Vagina (tissue), 2 donors: ENCODE data around the gene MACO1. TPM values are rescaled to one million over a fixed set of nuclear protein-coding genes. Genes with fewer than 3 reads are reported as not detected.

Experiments
- DNase-seq, 2 donors: peaks; one replicate each; pipeline ENCODE4 v3.0.0-alpha.2; 2017; ENCODE audit errors: extremely low spot score in 2 of 2
- H3K27ac ChIP-seq: fragments of 200-600 bp; sonication (generic); one replicate; pipeline ENCODE4 v1.5.1; 2019
- H3K27me3 ChIP-seq: fragments of 200-600 bp; sonication (generic); one replicate; pipeline ENCODE4 v1.5.1; 2019
- H3K36me3 ChIP-seq, 2 donors: fragments of 200-600 bp; sonication (generic); one replicate each; pipeline ENCODE4 v1.5.1; 2017 to 2019
- H3K4me1 ChIP-seq: fragments of 200-600 bp; sonication (generic); one replicate; pipeline ENCODE4 v1.5.1; 2019
- H3K4me3 ChIP-seq, 2 donors: fragments of 200-600 bp; sonication (generic); 1 replicate in 1 of 2; 2 replicates in 1 of 2; pipeline ENCODE4 v1.5.1; 2016 to 2019
- H3K9me3 ChIP-seq: fragments of 200-600 bp; sonication (generic); one replicate; pipeline ENCODE4 v1.5.1; 2019
- POLR2A ChIP-seq, 2 donors: fragments of 450-650 bp; IDR thresholded peaks; one replicate each; pipeline ENCODE4 v1.6.1; 2017; ENCODE audit warnings: antibody characterized with exemption in 2 of 2, mild to moderate bottlenecking in 2 of 2, moderate library complexity in 2 of 2
- POLR2AphosphoS5 ChIP-seq, 2 donors: sonication (generic); formaldehyde crosslinking; IDR thresholded peaks; one replicate each; pipeline ENCODE4 v1.9.0; 2017; ENCODE audit warnings: antibody characterized with exemption in 2 of 2, mild to moderate bottlenecking in 2 of 2, low read depth in 1 of 2; ENCODE audit not compliant: insufficient read depth in 1 of 2
- intact Hi-C: fragments of 100-400 bp; cut with DNase I; formaldehyde crosslinking; loops from one replicate; pipeline ENCODE4 v1.15.1; 2023
- total RNA-seq: library from RNA; depleted of rRNA; stranded (reverse); fragments of >200 nt; gene quantifications from one replicate; pipeline ENCODE4 v1.2.3, GENCODE V29; 2016
- TF ChIP-seq, protein P1 (sequence below), 3 experiments: fragments of 450-650 bp in 2 of 3; fragments of 200-600 bp in 1 of 3; sonication (generic) in 1 of 3; IDR thresholded peaks; one replicate each; pipeline ENCODE4 v1.5.1; 2017 to 2019; ENCODE audit warnings: antibody characterized with exemption in 3 of 3, mild to moderate bottlenecking in 2 of 3, moderate library complexity in 2 of 3

Gene MACO1
- total RNA-seq, 1 donor from 2014 or later, result 13.8 TPM

- H3K27me3 ChIP-seq, result no peaks in the 10 kb centered on the region
- H3K27ac ChIP-seq, result no peak overlapping the region
- intact Hi-C loops, result loop anchor here (10.0 kb wide), 1 partner anchor 107 kb away; no protein-coding TSS in a partner anchor
- no peaks in the 10 kb centered on the region for H3K36me3 ChIP-seq
- no peaks in the 10 kb centered on the region for H3K4me1 ChIP-seq
- H3K4me3 ChIP-seq, result no peak overlapping the region
- TF ChIP-seq, protein P1, sequence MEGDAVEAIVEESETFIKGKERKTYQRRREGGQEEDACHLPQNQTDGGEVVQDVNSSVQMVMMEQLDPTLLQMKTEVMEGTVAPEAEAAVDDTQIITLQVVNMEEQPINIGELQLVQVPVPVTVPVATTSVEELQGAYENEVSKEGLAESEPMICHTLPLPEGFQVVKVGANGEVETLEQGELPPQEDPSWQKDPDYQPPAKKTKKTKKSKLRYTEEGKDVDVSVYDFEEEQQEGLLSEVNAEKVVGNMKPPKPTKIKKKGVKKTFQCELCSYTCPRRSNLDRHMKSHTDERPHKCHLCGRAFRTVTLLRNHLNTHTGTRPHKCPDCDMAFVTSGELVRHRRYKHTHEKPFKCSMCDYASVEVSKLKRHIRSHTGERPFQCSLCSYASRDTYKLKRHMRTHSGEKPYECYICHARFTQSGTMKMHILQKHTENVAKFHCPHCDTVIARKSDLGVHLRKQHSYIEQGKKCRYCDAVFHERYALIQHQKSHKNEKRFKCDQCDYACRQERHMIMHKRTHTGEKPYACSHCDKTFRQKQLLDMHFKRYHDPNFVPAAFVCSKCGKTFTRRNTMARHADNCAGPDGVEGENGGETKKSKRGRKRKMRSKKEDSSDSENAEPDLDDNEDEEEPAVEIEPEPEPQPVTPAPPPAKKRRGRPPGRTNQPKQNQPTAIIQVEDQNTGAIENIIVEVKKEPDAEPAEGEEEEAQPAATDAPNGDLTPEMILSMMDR (IDR thresholded peaks at IDR 0.05), result no peak
- no peak for TF ChIP-seq POLR2A (IDR thresholded peaks at IDR 0.05)
- TF ChIP-seq POLR2AphosphoS5 (IDR thresholded peaks at IDR 0.05; ENCODE audit: insufficient read depth in 1 of 2, low read depth in 1 of 2), result no peak
- H3K9me3 ChIP-seq, result no peaks in the 10 kb centered on the region
- DNase-seq, result no peak
Measured at GRCh38 chr1:25522031-25522655, 91.4 kb downstream of the MACO1 start.

DNA sequence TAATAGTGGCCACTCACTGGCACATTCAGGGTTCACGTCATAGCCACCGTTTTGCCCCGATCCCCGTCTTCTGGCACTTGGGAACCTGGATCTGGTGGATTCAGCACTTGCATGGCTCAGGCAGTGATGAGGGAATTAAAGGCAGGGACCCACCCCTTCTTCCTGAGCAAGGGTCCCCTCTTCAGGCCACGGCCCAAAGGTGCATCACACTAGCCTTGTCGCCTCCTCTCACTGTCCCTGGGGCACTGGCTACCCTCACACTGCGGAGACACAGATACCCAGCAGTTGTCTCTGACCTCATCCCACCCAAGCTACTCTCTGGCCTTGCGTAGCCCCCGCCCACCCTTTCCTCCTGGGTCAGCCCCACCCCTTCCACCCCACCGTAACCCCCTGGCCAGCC is 92.8 kb downstream of the MACO1 start:
- Histone ChIP-seq H3K36me3 (no peaks in the 10 kb centered on the region), H3K27ac (no peak overlapping the region), H3K4me1 (peaks cover 5% of the 10 kb centered on the region), H3K9me3 (no peaks in the 10 kb centered on the region), H3K27me3 (no peaks in the 10 kb centered on the region), H3K4me3 (no peak overlapping the region)
- intact Hi-C loops, result loop anchor here (10.0 kb wide), 1 partner anchor 109 kb away; no protein-coding TSS in a partner anchor
- TF ChIP-seq POLR2A (IDR thresholded peaks at IDR 0.05) (no peak), POLR2AphosphoS5 (IDR thresholded peaks at IDR 0.05; ENCODE audit: insufficient read depth in 1 of 2, low read depth in 1 of 2) (no peak)
- TF ChIP-seq, protein P1 (IDR thresholded peaks at IDR 0.05), result no peak
- no peak for DNase-seq

DNA sequence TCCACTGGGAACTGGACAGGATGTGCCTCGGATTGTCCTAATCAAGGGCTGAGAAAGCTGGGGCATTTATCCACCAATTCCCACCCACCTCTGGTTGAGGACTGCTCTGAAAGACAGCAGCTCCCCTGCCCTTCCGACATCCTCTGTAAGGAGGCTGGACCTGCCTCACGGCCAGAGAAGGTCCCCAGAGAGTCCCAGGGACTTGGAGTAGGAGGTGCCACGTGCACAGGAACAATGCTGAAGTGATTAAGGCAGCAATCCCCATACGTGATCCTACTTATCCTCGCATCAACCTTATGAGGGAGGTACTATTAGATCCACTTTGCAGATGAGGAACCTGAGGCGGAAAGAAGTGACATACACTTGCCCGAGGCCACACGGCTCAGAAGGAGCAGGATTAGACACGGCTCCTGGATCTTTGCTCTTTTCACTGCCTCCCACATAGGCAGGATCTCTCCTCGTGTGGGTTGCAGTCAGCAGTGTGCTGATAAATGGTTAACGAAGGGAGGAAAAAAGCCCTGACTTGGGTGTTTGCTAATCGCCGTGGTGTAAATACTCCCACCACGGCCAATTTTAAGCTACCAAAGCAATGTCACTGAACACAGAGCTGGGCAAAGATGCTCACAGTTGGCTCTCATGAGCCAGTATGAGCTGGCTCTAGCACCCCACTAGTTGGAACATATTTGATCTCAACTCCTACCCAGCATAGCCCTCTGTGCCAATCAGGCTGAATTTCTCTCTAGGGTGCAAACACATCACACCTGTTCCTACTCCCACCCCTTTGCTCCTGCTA is 94.1 kb downstream of the MACO1 start:
- Histone ChIP-seq H3K27me3 (no peaks in the 10 kb centered on the region), H3K36me3 (no peaks in the 10 kb centered on the region), H3K27ac (no peak overlapping the region), H3K9me3 (no peaks in the 10 kb centered on the region), H3K4me1 (peaks cover 5% of the 10 kb centered on the region), H3K4me3 (no peak overlapping the region)
- intact Hi-C loops, result loop anchor here (10.0 kb wide), 1 partner anchor 110 kb away; no protein-coding TSS in a partner anchor
- TF ChIP-seq, protein P1 (IDR thresholded peaks at IDR 0.05), result no peak
- TF ChIP-seq POLR2A (IDR thresholded peaks at IDR 0.05) (no peak), POLR2AphosphoS5 (IDR thresholded peaks at IDR 0.05; ENCODE audit: insufficient read depth in 1 of 2, low read depth in 1 of 2) (no peak)
- no peak for DNase-seq

DNA sequence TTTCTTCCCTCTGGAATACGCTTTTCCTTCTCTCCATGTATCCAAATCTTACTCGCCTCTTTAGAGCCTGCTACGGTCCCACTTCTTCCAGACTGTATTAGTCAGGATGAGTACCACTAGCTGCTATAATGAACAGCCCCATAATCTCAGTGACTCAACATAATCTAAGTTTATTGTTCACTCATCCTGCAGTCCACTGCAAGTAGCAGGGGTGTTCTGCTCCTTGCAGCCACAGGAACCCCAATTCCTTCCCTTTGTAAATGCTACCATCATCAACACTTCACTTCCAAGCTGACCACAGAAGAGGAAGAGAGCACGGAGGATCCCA is 94.6 kb downstream of the MACO1 start:
- TF ChIP-seq, protein P1 (IDR thresholded peaks at IDR 0.05), result no peak
- TF ChIP-seq POLR2AphosphoS5 (IDR thresholded peaks at IDR 0.05; ENCODE audit: insufficient read depth in 1 of 2, low read depth in 1 of 2), result no peak
- TF ChIP-seq POLR2A (IDR thresholded peaks at IDR 0.05), result no peak
- no peak for DNase-seq
- Histone ChIP-seq H3K27me3 (no peaks in the 10 kb centered on the region), H3K4me1 (peaks cover 5% of the 10 kb centered on the region), H3K9me3 (no peaks in the 10 kb centered on the region), H3K27ac (no peak overlapping the region), H3K4me3 (no peak overlapping the region), H3K36me3 (no peaks in the 10 kb centered on the region)
- intact Hi-C loops, result loop anchor here (10.0 kb wide), 1 partner anchor 111 kb away; no protein-coding TSS in a partner anchor

DNA sequence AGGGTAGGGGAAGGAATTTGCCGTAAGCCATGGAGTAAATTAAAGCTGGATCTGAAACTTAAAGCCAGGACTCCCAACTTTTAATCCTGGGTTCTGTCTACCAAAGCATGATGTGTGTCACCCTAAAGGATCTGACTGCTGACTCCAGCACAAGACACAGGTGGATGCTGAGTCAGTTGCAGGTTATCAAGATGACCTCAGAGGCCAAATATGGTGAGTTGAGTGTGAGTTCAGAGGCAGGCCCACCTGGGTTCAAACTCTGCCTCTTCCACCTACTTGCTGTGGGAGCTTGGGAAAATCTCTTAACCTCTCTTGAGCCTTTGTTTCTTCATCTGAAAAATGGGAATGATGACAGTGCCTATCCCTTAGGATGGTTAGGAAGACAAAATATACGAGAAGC is 96.1 kb downstream of the MACO1 start:
- Histone ChIP-seq H3K27ac (no peak overlapping the region), H3K9me3 (no peaks in the 10 kb centered on the region), H3K27me3 (no peaks in the 10 kb centered on the region), H3K4me1 (peaks cover 5% of the 10 kb centered on the region), H3K36me3 (no peaks in the 10 kb centered on the region), H3K4me3 (no peak overlapping the region)
- TF ChIP-seq POLR2A (IDR thresholded peaks at IDR 0.05) (no peak), POLR2AphosphoS5 (IDR thresholded peaks at IDR 0.05; ENCODE audit: insufficient read depth in 1 of 2, low read depth in 1 of 2) (no peak)
- TF ChIP-seq, protein P1 (IDR thresholded peaks at IDR 0.05), result no peak
- DNase-seq, result no peak
- intact Hi-C loops, result loop anchor here (10.0 kb wide), 1 partner anchor 112 kb away; no protein-coding TSS in a partner anchor
